Stimulated activated CD8-positive, alpha-beta memory T cell treated with anti-CD3 and anti-CD28 coated beads, Interleukin-4, amount 100 ng/mL, for 4 hours (primary cell): ENCODE measurements around the gene MAS1.

Experiments used
- DNase-seq, 2 donors: peaks; one replicate each; pipeline ENCODE4 v3.0.0-alpha.2; 2020; ENCODE audit warnings: low read depth in 2 of 2, low spot score in 1 of 2

Gene MAS1

GRCh38 chr6:159879856-159880255 is 10.9 kb upstream of the MAS1 start:
- no peak for DNase-seq

GRCh38 chr6:159880412-159880975 is 10.3 kb upstream of the MAS1 start:
- DNase-seq = no peak

- no peak for DNase-seq
Measured at GRCh38 chr6:159884720-159885119, 6.1 kb upstream of the MAS1 start.

GRCh38 chr6:159886270-159886669 is 4.5 kb upstream of the MAS1 start:
- DNase-seq = no peak

- no peak for DNase-seq
Measured at GRCh38 chr6:159887146-159887545, 3.6 kb upstream of the MAS1 start.

- DNase-seq = no peak
Measured at GRCh38 chr6:159887761-159888160, 3.0 kb upstream of the MAS1 start.

GRCh38 chr6:159890201-159890600 is 587 bp upstream of the MAS1 start:
- no peak for DNase-seq

- no peak for DNase-seq
Measured at GRCh38 chr6:159892053-159892452, 1.3 kb downstream of the MAS1 start.

GRCh38 chr6:159893064-159893463 is 2.3 kb downstream of the MAS1 start:
- DNase-seq = no peak

- no peak for DNase-seq
Measured at GRCh38 chr6:159894991-159895390, 4.2 kb downstream of the MAS1 start.

GRCh38 chr6:159897603-159898002 is 6.8 kb downstream of the MAS1 start:
- no peak for DNase-seq

- no peak for DNase-seq
Measured at GRCh38 chr6:159898519-159898918, 7.7 kb downstream of the MAS1 start.

GRCh38 chr6:159899994-159900745 is 9.4 kb downstream of the MAS1 start:
- no peak for DNase-seq

- DNase-seq = no peak
Measured at GRCh38 chr6:159902620-159903019, 11.8 kb downstream of the MAS1 start.

- DNase-seq = no peak
Measured at GRCh38 chr6:159904497-159904911, 13.7 kb downstream of the MAS1 start.

GRCh38 chr6:159906400-159906799 is 15.6 kb downstream of the MAS1 start:
- no peak for DNase-seq

GRCh38 chr6:159908535-159908934 is 17.7 kb downstream of the MAS1 start:
- no peak for DNase-seq

GRCh38 chr6:159908979-159909378 is 18.2 kb downstream of the MAS1 start:
- DNase-seq = no peak

GRCh38 chr6:159910342-159910741 is 19.6 kb downstream of the MAS1 start:
- DNase-seq = no peak

GRCh38 chr6:159913375-159913774 is 22.6 kb downstream of the MAS1 start:
- DNase-seq = no peak

- no peak for DNase-seq
Measured at GRCh38 chr6:159913862-159914564, 23.2 kb downstream of the MAS1 start.

- no peak for DNase-seq
Measured at GRCh38 chr6:159914565-159914923, 23.8 kb downstream of the MAS1 start.
